Stimulated activated naive CD8-positive, alpha-beta T cell treated with anti-CD3 and anti-CD28 coated beads, Interleukin-15, Interleukin-2, amounts not matched to agents 100 ng/mL and 50 ng/mL, for 24 hours (primary cell): ENCODE measurements around the gene CLVS2.

ENCODE experiments used
- H3K27ac Mint-ChIP-seq: one replicate; pipeline ENCODE4 v1.8.0; 2021; ENCODE audit warnings: mild to moderate bottlenecking, mixed read lengths
- H3K27me3 Mint-ChIP-seq: one replicate; pipeline ENCODE4 v1.8.0; 2021; ENCODE audit warnings: mixed read lengths
- H3K36me3 Mint-ChIP-seq: one replicate; pipeline ENCODE4 v1.8.0; 2021; ENCODE audit warnings: low read depth, mixed read lengths
- H3K4me1 Mint-ChIP-seq: one replicate; pipeline ENCODE4 v1.8.0; 2021; ENCODE audit warnings: low read depth, mixed read lengths
- H3K4me3 Mint-ChIP-seq: one replicate; pipeline ENCODE4 v1.8.0; 2021; ENCODE audit warnings: mild to moderate bottlenecking, mixed read lengths
- H3K9me3 Mint-ChIP-seq: one replicate; pipeline ENCODE4 v1.8.0; 2021; ENCODE audit warnings: mixed read lengths

Gene CLVS2, protein sequence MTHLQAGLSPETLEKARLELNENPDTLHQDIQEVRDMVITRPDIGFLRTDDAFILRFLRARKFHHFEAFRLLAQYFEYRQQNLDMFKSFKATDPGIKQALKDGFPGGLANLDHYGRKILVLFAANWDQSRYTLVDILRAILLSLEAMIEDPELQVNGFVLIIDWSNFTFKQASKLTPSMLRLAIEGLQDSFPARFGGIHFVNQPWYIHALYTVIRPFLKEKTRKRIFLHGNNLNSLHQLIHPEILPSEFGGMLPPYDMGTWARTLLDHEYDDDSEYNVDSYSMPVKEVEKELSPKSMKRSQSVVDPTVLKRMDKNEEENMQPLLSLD

DNA sequence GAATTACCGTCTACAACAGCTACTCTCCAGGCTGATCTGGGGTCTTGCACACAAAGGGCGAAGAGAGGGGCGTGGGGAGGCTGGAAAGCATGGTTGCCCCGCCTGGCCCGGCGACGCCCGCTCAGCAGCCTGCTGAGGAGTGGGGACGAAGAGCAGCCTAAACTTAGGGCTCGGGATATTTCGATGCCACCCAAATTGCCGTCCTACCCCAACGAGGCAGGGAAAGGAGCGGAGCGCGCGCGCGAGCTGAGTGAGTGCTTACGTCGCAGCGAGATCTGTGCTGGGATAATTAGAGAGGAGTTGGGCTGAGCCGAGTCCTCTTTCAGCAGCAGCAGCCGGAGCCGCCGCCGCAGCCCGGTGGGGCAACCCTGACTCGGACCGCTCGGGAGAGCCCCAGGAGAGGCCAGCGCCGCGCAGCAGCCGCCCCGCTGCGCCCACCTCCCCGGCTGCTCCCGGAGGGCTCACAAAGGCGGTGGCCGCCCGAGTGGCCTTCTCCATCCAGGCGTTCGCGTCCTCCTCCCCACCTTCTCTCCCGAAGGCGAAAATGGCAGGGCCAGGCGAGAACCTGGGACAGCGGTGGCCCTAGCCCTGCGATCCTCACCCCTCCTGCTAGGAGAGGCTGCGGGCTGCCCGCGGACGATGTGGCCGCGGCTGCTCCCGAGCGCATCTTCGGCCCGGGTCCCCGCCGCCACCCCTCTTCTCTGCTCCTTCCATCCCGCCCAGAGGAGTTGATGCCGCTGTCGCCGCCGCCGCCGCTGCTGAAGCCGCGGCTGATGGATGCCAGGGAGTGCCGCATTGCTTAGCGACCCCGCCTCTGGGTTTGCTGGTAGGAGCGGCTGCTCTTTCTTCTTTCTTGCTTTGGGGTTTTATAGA is at the start of gene CLVS2:
TSS of gene CLVS2 (plus strand) at position 315 of the 873 bp plus-strand sequence. CDS start 1,543 bp downstream, outside the sequence.
- H3K36me3 Mint-ChIP-seq = no peaks in the 10 kb centered on the region
- peaks cover 49% of the 10 kb centered on the region for H3K27me3 Mint-ChIP-seq
- peaks cover 6% of the 10 kb centered on the region for H3K4me1 Mint-ChIP-seq
- H3K9me3 Mint-ChIP-seq = peaks cover 5% of the 10 kb centered on the region
- H3K4me3 Mint-ChIP-seq = no peak within 1 kb of the TSS
- no peak within 1 kb of the TSS for H3K27ac Mint-ChIP-seq

- Mint-ChIP-seq H3K4me3 (no peak overlapping the region), H3K27me3 (no peaks in the 10 kb centered on the region), H3K36me3 (no peaks in the 10 kb centered on the region), H3K27ac (no peak overlapping the region), H3K4me1 (no peaks in the 10 kb centered on the region), H3K9me3 (peaks cover 11% of the 10 kb centered on the region)
Measured at GRCh38 chr6:122947355-122947754, 48.7 kb upstream of the CLVS2 start.

GRCh38 chr6:122953766-122954165 is 42.3 kb upstream of the CLVS2 start:
- Mint-ChIP-seq H3K27ac (no peak overlapping the region), H3K4me3 (no peak overlapping the region), H3K9me3 (peaks cover 21% of the 10 kb centered on the region), H3K4me1 (no peaks in the 10 kb centered on the region), H3K36me3 (no peaks in the 10 kb centered on the region), H3K27me3 (no peaks in the 10 kb centered on the region)

GRCh38 chr6:122956376-122956775 is 39.7 kb upstream of the CLVS2 start:
- Mint-ChIP-seq H3K27me3 (no peaks in the 10 kb centered on the region), H3K27ac (no peak overlapping the region), H3K4me3 (no peak overlapping the region), H3K4me1 (no peaks in the 10 kb centered on the region), H3K9me3 (peaks cover 31% of the 10 kb centered on the region), H3K36me3 (no peaks in the 10 kb centered on the region)

DNA sequence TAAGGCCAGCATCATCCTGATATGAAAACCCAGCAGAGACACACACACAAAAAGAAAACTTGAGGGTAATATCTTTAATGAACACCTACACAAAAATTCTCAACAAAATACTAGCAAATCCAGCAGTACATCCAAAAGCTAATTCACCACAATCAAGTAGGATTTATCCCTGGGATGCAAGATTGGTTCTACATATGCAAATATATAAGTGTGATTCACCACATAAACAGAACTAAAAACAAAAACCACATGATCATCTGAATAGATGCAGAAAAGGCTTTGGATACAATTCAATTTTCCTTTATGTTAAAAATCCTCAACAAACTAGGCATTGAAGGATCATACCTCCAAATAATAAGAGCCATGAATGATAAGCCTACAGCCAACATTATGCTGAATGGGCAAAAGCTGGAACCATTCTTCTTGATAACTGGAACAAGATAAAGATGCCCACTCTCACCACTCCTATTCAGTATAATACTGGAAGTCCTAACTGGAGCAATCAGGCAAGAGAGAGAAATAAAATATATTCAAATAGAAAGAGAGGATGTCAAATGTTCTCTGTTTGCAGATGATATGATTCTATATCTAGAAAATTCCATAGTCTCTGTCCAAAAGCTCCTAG is 33.9 kb upstream of the CLVS2 start:
- no peaks in the 10 kb centered on the region for H3K27me3 Mint-ChIP-seq
- no peaks in the 10 kb centered on the region for H3K36me3 Mint-ChIP-seq
- H3K4me3 Mint-ChIP-seq = no peak overlapping the region
- no peak overlapping the region for H3K27ac Mint-ChIP-seq
- H3K4me1 Mint-ChIP-seq = no peaks in the 10 kb centered on the region
- H3K9me3 Mint-ChIP-seq = peaks cover 28% of the 10 kb centered on the region

DNA sequence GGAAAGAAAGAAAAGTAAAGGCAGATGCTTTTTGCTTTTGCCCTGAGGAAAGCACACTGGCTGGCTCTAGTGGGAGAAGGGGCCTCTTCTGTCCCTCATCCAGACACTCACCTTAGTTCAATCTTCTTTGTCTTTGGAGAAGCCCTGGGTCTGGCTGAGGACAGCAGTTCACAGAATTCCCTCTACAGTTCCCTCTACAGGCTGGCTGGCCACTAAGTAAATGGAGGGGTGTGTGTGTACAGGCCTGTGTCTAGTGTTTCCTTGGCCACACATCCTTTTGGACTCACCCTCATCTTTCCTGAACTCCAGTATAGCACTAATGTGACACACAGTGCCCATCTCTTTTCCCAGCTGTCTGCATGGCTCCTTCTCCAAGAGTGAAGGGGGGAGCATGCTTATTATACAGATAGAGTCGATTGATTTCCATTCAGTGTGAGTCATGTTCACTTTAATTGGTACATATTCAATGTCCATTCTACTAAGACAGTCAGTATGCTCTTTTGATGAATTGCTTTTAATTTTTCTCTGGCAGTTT is 26.0 kb upstream of the CLVS2 start:
- H3K4me1 Mint-ChIP-seq = no peaks in the 10 kb centered on the region
- H3K4me3 Mint-ChIP-seq = no peak overlapping the region
- no peak overlapping the region for H3K27ac Mint-ChIP-seq

GRCh38 chr6:122977180-122977579 is 18.9 kb upstream of the CLVS2 start:
- no peak overlapping the region for H3K4me3 Mint-ChIP-seq
- H3K36me3 Mint-ChIP-seq = no peaks in the 10 kb centered on the region
- peaks cover 7% of the 10 kb centered on the region for H3K9me3 Mint-ChIP-seq

More for the DNA sequence above, 26.0 kb upstream of the CLVS2 start:
- H3K9me3 Mint-ChIP-seq = no peaks in the 10 kb centered on the region
- no peaks in the 10 kb centered on the region for H3K36me3 Mint-ChIP-seq
- H3K27me3 Mint-ChIP-seq = no peaks in the 10 kb centered on the region

DNA sequence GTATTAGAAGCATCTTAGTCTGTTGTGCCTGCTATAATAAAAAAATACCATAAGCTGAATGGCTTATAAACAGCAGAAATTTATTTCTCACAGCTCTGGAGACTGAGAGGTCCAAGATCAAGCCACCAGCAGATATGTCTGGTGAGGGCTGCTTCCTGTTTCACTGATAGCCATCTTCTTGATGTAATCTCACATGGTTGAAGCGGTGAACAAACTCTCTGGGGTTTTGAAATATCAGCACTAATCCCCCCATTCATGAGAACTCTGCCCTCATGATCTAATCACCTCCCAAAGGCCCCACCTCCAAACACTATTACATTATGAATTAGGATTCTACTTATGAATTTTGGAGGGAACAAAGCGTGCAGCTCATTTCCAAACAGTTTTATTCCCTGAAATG is 11.6 kb upstream of the CLVS2 start:
- H3K4me3 Mint-ChIP-seq = no peak overlapping the region
- H3K9me3 Mint-ChIP-seq = peaks cover 4% of the 10 kb centered on the region
- H3K27me3 Mint-ChIP-seq = peaks cover 5% of the 10 kb centered on the region
- no peak overlapping the region for H3K27ac Mint-ChIP-seq
- no peaks in the 10 kb centered on the region for H3K36me3 Mint-ChIP-seq
- H3K4me1 Mint-ChIP-seq = no peaks in the 10 kb centered on the region

More at GRCh38 chr6:122977180-122977579, 18.9 kb upstream of the CLVS2 start:
- H3K27me3 Mint-ChIP-seq = no peaks in the 10 kb centered on the region
- no peaks in the 10 kb centered on the region for H3K4me1 Mint-ChIP-seq
- H3K27ac Mint-ChIP-seq = no peak overlapping the region

DNA sequence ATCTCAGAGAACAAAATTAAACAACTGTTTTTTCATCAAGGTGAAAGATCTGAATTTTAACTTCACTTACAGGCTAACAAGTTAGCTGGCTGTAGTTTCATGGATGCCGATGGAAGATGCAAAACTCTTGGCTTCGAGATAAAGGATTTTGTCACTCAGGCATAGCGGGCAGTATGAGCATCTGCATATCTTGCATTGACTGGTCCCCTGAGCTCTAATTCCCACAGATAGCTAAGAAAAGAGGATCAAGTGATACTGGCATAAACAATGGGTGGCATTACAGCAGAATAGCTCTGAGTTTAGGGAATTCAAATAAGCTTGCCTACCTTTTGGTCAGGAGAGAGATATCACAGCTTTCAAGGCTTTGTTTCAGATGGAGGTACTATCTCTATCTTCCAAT is 1.8 kb upstream of the CLVS2 start:
- no peaks in the 10 kb centered on the region for H3K36me3 Mint-ChIP-seq
- H3K9me3 Mint-ChIP-seq = peaks cover 5% of the 10 kb centered on the region
- H3K4me1 Mint-ChIP-seq = peaks cover 6% of the 10 kb centered on the region
- H3K27ac Mint-ChIP-seq = no peak overlapping the region
- H3K4me3 Mint-ChIP-seq = no peak overlapping the region
- H3K27me3 Mint-ChIP-seq = peaks cover 46% of the 10 kb centered on the region

- peaks cover 5% of the 10 kb centered on the region for H3K9me3 Mint-ChIP-seq
- peaks cover 6% of the 10 kb centered on the region for H3K4me1 Mint-ChIP-seq
- H3K27ac Mint-ChIP-seq = no peak overlapping the region
- no peak overlapping the region for H3K4me3 Mint-ChIP-seq
- no peaks in the 10 kb centered on the region for H3K36me3 Mint-ChIP-seq
- peaks cover 49% of the 10 kb centered on the region for H3K27me3 Mint-ChIP-seq
Measured at GRCh38 chr6:122996794-122997505, 915 bp downstream of the CLVS2 start.

DNA sequence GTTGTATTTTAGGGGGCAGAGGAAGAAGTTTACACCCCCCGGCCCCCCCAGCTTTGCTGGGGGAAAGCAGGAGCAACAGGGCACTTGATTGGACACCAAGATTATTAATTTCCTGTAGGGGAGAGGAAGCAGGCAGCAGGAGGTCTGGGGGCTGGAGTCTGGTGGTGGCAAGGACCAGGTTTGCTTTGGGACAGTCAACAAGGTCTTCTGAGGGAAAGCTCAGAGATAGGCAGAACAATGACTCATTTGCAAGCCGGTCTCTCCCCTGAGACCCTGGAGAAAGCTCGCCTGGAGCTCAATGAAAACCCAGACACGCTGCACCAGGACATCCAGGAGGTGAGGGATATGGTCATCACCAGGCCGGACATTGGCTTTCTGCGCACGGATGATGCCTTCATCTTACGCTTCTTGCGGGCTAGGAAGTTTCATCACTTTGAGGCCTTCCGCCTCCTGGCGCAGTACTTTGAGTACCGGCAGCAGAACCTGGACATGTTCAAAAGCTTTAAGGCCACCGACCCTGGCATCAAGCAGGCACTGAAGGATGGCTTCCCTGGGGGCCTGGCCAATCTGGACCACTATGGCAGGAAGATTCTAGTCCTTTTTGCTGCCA is 1.6 kb downstream of the CLVS2 start:
- Mint-ChIP-seq H3K9me3 (peaks cover 5% of the 10 kb centered on the region), H3K4me1 (peaks cover 6% of the 10 kb centered on the region), H3K27me3 (peaks cover 44% of the 10 kb centered on the region), H3K27ac (no peak overlapping the region), H3K4me3 (no peak overlapping the region), H3K36me3 (no peaks in the 10 kb centered on the region)

DNA sequence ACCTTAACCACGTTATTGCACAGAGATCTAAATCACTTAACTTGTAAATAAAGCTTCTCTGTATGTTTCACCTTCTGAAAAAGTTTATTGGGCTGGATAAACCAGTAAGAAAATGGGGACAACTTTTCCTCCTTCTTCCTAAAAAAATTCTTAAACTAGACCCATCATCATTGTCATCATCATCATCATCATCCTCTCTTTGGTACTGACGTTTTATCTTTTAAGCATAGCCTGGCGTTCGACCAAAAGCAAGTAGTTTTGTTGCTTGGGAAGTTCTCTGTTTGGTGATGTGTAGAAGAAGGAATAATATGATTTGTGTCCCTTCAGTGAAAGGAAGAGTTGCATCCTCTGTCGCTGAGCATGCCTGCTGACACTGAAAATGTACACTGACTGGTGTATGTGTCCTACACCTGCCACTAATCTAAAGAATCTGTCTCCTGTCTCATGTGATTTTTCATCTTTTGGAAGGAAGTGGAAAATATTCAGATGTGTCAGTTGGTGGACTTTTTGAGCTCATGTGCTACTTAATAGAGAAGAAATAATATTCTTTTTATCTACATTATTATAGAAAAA is 2.5 kb downstream of the CLVS2 start:
- Mint-ChIP-seq H3K27me3 (peaks cover 39% of the 10 kb centered on the region), H3K4me1 (peaks cover 6% of the 10 kb centered on the region), H3K36me3 (no peaks in the 10 kb centered on the region), H3K9me3 (peaks cover 5% of the 10 kb centered on the region), H3K27ac (no peak overlapping the region), H3K4me3 (no peak overlapping the region)

DNA sequence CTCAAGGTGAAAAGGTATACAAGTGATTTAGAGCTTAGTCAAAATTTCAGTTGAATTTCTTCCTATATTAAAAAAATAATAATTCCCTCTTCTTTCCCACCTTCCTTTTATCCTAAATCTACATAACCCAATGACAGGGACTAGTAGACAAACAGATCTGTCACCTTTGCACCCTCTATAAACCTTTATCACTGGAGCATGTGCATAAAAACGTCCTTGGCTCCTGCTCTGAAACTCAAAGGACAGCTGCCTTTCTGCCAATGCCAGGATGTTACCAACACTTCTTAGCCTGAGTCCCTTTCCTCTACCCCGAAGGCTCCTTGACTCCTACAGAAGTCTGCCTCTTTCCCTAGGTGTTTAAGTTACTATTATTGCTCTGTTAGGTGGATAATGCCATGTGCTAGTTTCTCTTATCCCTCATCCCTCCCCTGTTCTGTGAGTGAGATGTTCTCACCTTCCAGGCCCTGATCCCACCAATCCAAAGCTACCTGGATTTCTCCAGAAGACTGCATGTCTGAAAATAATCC is 4.3 kb downstream of the CLVS2 start:
- H3K27me3 Mint-ChIP-seq = peaks cover 29% of the 10 kb centered on the region
- no peak overlapping the region for H3K27ac Mint-ChIP-seq
- peaks cover 6% of the 10 kb centered on the region for H3K4me1 Mint-ChIP-seq
- no peaks in the 10 kb centered on the region for H3K36me3 Mint-ChIP-seq
- peaks cover 5% of the 10 kb centered on the region for H3K9me3 Mint-ChIP-seq
- H3K4me3 Mint-ChIP-seq = no peak overlapping the region
